GM12878 (cell line): ENCODE measurements around the gene IFNG-AS1. TPM values are rescaled to one million over a fixed set of nuclear protein-coding genes. Genes with fewer than 3 reads are reported as not detected.

Source experiments
- ATAC-seq: fragments of 200-7000 bp; cut with Tn5 transposase; 3 replicates; pipeline ENCODE4 v1.9.1; 2020; ENCODE audit warnings: mild to moderate bottlenecking, moderate library complexity
- BruUV-seq: library from RNA; stranded (reverse); fragments of 400-500 nt; replicated peaks from 2 replicates; lab custom pipeline; 2021; lab: Mats Ljungman, UMichigan
- CTCF ChIA-PET: fragments of 300-600 bp; sonication (Branson Sonifier 250); formaldehyde crosslinking; extraction: SDS; loops from one replicate; lab custom pipeline; 2021; ENCODE audit warnings: inconsistent platforms; lab: Yijun Ruan, JAX
- POLR2A ChIA-PET: fragments of 350-600 bp; formaldehyde crosslinking; extraction: SDS; loops from one replicate; lab custom pipeline; 2021; ENCODE audit warnings: inconsistent platforms; lab: Charles Lee
- RAD21 ChIA-PET: fragments of 300-600 bp; sonication (Branson Sonifier 250); formaldehyde crosslinking; loops from one replicate; lab custom pipeline; 2023; ENCODE audit warnings: antibody characterized with exemption; ENCODE audit not compliant: unreplicated experiment; lab: Charles Lee
- SMC1A ChIA-PET: fragments of 300-600 bp; sonication (Branson Sonifier 250); formaldehyde crosslinking; loops from one replicate; lab custom pipeline; 2023; ENCODE audit not compliant: unreplicated experiment, uncharacterized antibody; lab: Charles Lee
- DNase-seq: peaks from one replicate; pipeline ENCODE4 v3.0.0-alpha.2; 2011; ENCODE audit warnings: low read depth, low spot score
- FAIRE-seq: peaks from 3 replicates; lab custom pipeline; 2011; peaks lifted over from hg19 to GRCh38; lab: Jason Lieb, UNC
- H2AFZ ChIP-seq: 2 replicates; pipeline ENCODE4 v1.6.0; 2011; ENCODE audit warnings: low read depth, low read length, control low read depth; ENCODE audit not compliant: control insufficient read depth
- H3K27ac ChIP-seq: 2 replicates; pipeline ENCODE4 v1.5.1; 2011; ENCODE audit warnings: control low read depth; ENCODE audit not compliant: control insufficient read depth, insufficient read depth
- H3K27me3 ChIP-seq, 2 experiments: replicated peaks in 1 of 2; 2 replicates each; pipeline versions ENCODE4 v1.6.0 to v1.6.1; 2011; ENCODE audit warnings: low read length in 1 of 2; ENCODE audit not compliant: control insufficient read depth in 2 of 2, insufficient read depth in 2 of 2
- H3K36me3 ChIP-seq, 2 experiments: 2 replicates each; pipeline ENCODE4 v1.5.1; 2011; ENCODE audit warnings: low read length in 1 of 2; ENCODE audit not compliant: control insufficient read depth in 2 of 2, insufficient read depth in 2 of 2
- H3K4me1 ChIP-seq: 2 replicates; pipeline ENCODE4 v1.6.1; 2011; ENCODE audit warnings: mild to moderate bottlenecking, low read length, moderate library complexity, mixed read lengths; ENCODE audit not compliant: control insufficient read depth, insufficient read depth
- H3K4me2 ChIP-seq: 2 replicates; pipeline ENCODE4 v1.6.0; 2011; ENCODE audit warnings: control low read depth; ENCODE audit not compliant: control insufficient read depth, insufficient read depth
- H3K4me3 ChIP-seq: fragments of 200-600 bp; sonication (generic); 2 replicates; pipeline ENCODE4 v1.5.1; 2016
- H3K79me2 ChIP-seq: 2 replicates; pipeline ENCODE4 v1.6.0; 2011; ENCODE audit warnings: low read length; ENCODE audit not compliant: control insufficient read depth, insufficient read depth
- H3K9ac ChIP-seq: 2 replicates; pipeline ENCODE4 v1.8.0; 2011; ENCODE audit warnings: low read length, control low read depth, mixed read lengths; ENCODE audit not compliant: control insufficient read depth, insufficient read depth
- H3K9me3 ChIP-seq: replicated peaks from 3 replicates; pipeline ENCODE4 v1.5.1; 2011; ENCODE audit warnings: mild to moderate bottlenecking, low read length; ENCODE audit not compliant: control insufficient read depth, insufficient read depth
- H4K20me1 ChIP-seq: 2 replicates; pipeline ENCODE4 v1.6.0; 2011; ENCODE audit not compliant: control insufficient read depth, insufficient read depth
- BCL11A ChIP-seq: IDR thresholded peaks from 2 replicates; pipeline ENCODE4 v1.6.1; 2011; ENCODE audit warnings: low read depth, low read length
- CREB1 ChIP-seq: IDR thresholded peaks from 2 replicates; pipeline ENCODE4 v1.6.1; 2012; ENCODE audit warnings: low read depth, mild to moderate bottlenecking, inconsistent platforms
- EGR1 ChIP-seq, 2 experiments: IDR thresholded peaks; 1 replicate in 1 of 2; 2 replicates in 1 of 2; pipeline ENCODE4 v1.6.1; 2011 to 2012; ENCODE audit warnings: low read depth in 2 of 2, low read length in 2 of 2, borderline replicate concordance in 1 of 2, mild to moderate bottlenecking in 1 of 2, moderate library complexity in 1 of 2
- IRF4 ChIP-seq: IDR thresholded peaks from 2 replicates; pipeline ENCODE4 v1.6.1; 2011; ENCODE audit warnings: low read depth, low read length
- LARP7 ChIP-seq: fragments of 450-650 bp; IDR thresholded peaks from 2 replicates; pipeline ENCODE4 v1.6.1; 2017; ENCODE audit warnings: mild to moderate bottlenecking
- SREBF2 ChIP-seq: IDR thresholded peaks from 2 replicates; pipeline ENCODE4 v1.6.1; 2012; ENCODE audit warnings: mild to moderate bottlenecking, low read length
- SRF ChIP-seq, 2 experiments: IDR thresholded peaks; 2 replicates each; pipeline ENCODE4 v1.6.1; 2011; ENCODE audit warnings: low read depth in 2 of 2, low read length in 2 of 2, mild to moderate bottlenecking in 1 of 2, moderate library complexity in 1 of 2
- ZNF24 ChIP-seq: fragments of 450-650 bp; IDR thresholded peaks from 2 replicates; pipeline ENCODE4 v1.6.1; 2017; ENCODE audit warnings: antibody characterized with exemption, mild to moderate bottlenecking
- WGBS: methylation state at CpG from one replicate; pipeline ENCODE4 v1.1.6; 2016; ENCODE audit warnings: low lambda C conversion rate; ENCODE audit not compliant: insufficient replicate concordance, insufficient coverage; ENCODE audit errors: missing lambda C conversion rate; 5-methylcytosine and 5-hydroxymethylcytosine counted together
- in situ Hi-C: fragments of 300-500 bp; cut with MboI; formaldehyde crosslinking; loops from 9 replicates; pipeline ENCODE4 v1.14.3; 2018; ENCODE audit warnings: mixed read lengths
- intact Hi-C: fragments of 100-400 bp; cut with micrococcal nuclease; formaldehyde crosslinking; loops from one replicate; pipeline ENCODE4 v1.14.2; 2022; ENCODE audit not compliant: unreplicated experiment
- polyA plus RNA-seq, 11 experiments: library from polyadenylated mRNA; depleted of rRNA in 4 of 11; unstranded in 6 of 11; stranded (reverse) in 5 of 11; fragments of >200 nt; fragmentation: Nextera tagmentation in 4 of 11; fragmentation: Illumina TruSeq in 1 of 11; extraction: Ambion mirVana in 4 of 11; extraction: Trizol in 1 of 11; gene quantifications; 1 replicate in 1 of 11; 2 replicates in 10 of 11; pipeline versions ENCODE4 v1.2.1 to v1.2.3, GENCODE V29; 2011 to 2016; ENCODE audit warnings: inconsistent platforms in 2 of 11, missing spikeins in 2 of 11, low read depth in 1 of 11
- total RNA-seq, 4 experiments: library from RNA; depleted of rRNA in 3 of 4; stranded (reverse); fragments of >200 nt in 3 of 4; fragmentation: Illumina TruSeq in 1 of 4; extraction: Trizol in 1 of 4; gene quantifications; 2 replicates each; pipeline versions ENCODE4 v1.2.1 to v1.2.3, GENCODE V29; 2013 to 2021
- TF ChIP-seq, protein P1 (sequence below): fragments of 450-650 bp; IDR thresholded peaks from 2 replicates; pipeline ENCODE4 v1.6.1; 2016; ENCODE audit warnings: mild to moderate bottlenecking
- TF ChIP-seq, protein P2 (sequence below): fragments of 450-650 bp; IDR thresholded peaks from 2 replicates; pipeline ENCODE4 v1.6.1; 2016; ENCODE audit warnings: mild to moderate bottlenecking
- TF ChIP-seq, protein P3 (sequence below): fragments of 450-650 bp; formaldehyde crosslinking; IDR thresholded peaks from 2 replicates; pipeline ENCODE4 v1.4.0; 2022; ENCODE audit warnings: mild to moderate bottlenecking, moderate library complexity

IFNG-AS1 gene
- total and polyA plus RNA-seq, 10 of the 15 experiments (the other 5 are each of a cell fraction or from before 2014, with no cell fraction given), result 0.40 to 1.9 (median 1.3) TPM

DNA sequence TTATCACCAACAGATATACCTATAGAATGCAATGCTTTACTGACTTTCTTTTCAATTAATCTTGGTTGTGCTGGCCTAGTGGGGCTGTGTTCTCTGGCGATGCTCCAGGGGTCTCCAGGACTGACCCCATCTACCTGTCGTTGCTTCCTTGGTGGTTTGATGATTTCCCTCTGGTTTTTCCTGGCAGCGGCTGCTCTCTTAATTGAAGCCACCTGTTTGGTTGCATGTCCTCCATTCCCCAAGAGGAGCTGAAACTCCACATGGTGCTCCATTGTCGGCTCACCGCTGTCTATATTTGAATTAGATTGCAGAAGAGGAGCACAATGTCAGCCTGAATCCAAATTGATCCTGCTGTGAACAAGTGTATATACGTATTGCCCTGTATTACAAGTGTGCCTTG, 7.1 kb upstream of the IFNG-AS1 start:
- SMC1A ChIA-PET, result interaction anchor here (0.6 to 4.1 kb wide), 9 partner anchors 9 to 277 kb away, joined by 3 to 23 read pairs (median 6); partner anchors contain the start of gene IFNG-AS1
- Histone ChIP-seq H3K4me1 (no peaks in the 10 kb centered on the region), H3K79me2 (no peaks in the 10 kb centered on the region), H3K4me3 (no peak overlapping the region), H3K27ac (no peak overlapping the region), H3K27me3 (no peaks in the 10 kb centered on the region), H4K20me1 (no peaks in the 10 kb centered on the region), H2AFZ (no peak overlapping the region), H3K9me3 (no peaks in the 10 kb centered on the region; the same call in 1 of the 3 replicates), H3K9ac (no peak overlapping the region), H3K4me2 (no peak overlapping the region), H3K36me3 (no peaks in the 10 kb centered on the region)
- CTCF ChIA-PET, result interaction anchor here (0.6 to 2.4 kb wide), 4 partner anchors 16 to 92 kb away, joined by 3 to 10 read pairs (median 4); no protein-coding TSS in a partner anchor
- DNase-seq (no peak), ATAC-seq (no peak), FAIRE-seq (no peak)
- 89% methylated on average over 6 of the region's 6 CpGs for whole genome bisulfite sequencing
- TF ChIP-seq ZNF24 (no peak), IRF4 (no peak), BCL11A (no peak), LARP7 (no peak)
- TF ChIP-seq, protein P1, sequence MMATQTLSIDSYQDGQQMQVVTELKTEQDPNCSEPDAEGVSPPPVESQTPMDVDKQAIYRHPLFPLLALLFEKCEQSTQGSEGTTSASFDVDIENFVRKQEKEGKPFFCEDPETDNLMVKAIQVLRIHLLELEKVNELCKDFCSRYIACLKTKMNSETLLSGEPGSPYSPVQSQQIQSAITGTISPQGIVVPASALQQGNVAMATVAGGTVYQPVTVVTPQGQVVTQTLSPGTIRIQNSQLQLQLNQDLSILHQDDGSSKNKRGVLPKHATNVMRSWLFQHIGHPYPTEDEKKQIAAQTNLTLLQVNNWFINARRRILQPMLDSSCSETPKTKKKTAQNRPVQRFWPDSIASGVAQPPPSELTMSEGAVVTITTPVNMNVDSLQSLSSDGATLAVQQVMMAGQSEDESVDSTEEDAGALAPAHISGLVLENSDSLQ, result no peak
- no TSS peak for BruUV-seq
- RAD21 ChIA-PET, result interaction anchor here (0.8 to 2.8 kb wide), 6 partner anchors 9 to 59 kb away, joined by 3 to 7 read pairs (median 4); no protein-coding TSS in a partner anchor
- intact Hi-C loops (no loop called here), in situ Hi-C loops (no loop called here)
- POLR2A ChIA-PET, result interaction anchor here (0.9 to 1.5 kb wide), 3 partner anchors 9 to 30 kb away, joined by 3 to 7 read pairs (median 3); no protein-coding TSS in a partner anchor

DNA sequence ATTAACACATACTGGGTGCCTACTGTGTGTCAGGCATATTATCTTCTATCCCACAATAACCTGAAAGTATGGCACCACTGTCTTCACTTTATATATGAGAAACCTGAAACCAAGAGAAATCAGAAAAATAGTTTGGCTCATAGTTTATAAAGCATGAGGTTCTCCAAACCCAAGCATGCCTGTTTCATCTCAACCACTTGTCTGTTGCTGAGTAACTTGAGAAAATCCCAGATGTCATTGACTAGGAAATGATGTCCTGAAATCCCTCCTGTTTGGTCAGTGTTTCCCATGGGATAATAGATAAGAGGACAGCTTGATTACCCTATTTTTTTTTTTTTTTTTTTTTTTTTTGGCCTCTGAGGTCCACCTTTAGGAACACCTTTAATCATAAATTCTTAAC, 2.6 kb upstream of the IFNG-AS1 start:
- ChIA-PET POLR2A (interaction anchor here (0.6 kb wide), 1 partner anchor 44 kb away, joined by 4 read pairs; no protein-coding TSS in a partner anchor), SMC1A (interaction anchor here (0.6 to 2.0 kb wide), 4 partner anchors 18 to 50 kb away, joined by 3 to 4 read pairs (median 3); no protein-coding TSS in a partner anchor), CTCF (interaction anchor here (1.6 kb wide), 1 partner anchor 14 kb away, joined by 4 read pairs; no protein-coding TSS in a partner anchor), RAD21 (no interaction called here)
- intact Hi-C loops (no loop called here), in situ Hi-C loops (no loop called here)
- H2AFZ ChIP-seq, result no peak overlapping the region
- no peak overlapping the region for H3K4me3 ChIP-seq
- peaks cover 31% of the 10 kb centered on the region for H3K4me1 ChIP-seq
- DNase-seq (no peak), FAIRE-seq (no peak), ATAC-seq (no peak)
- no peak overlapping the region for H3K27ac ChIP-seq
- no TSS peak for BruUV-seq
- no peaks in the 10 kb centered on the region for H3K79me2 ChIP-seq
- H3K4me2 ChIP-seq, result no peak overlapping the region
- no peaks in the 10 kb centered on the region for H3K27me3 ChIP-seq
- TF ChIP-seq SREBF2 (no peak), EGR1 (IDR thresholded peaks at IDR 0.05; ENCODE audit: borderline replicate concordance in 1 of 2, low read depth in 2 of 2, low read length in 2 of 2) (no peak), SRF (IDR thresholded peaks at IDR 0.05; ENCODE audit: low read depth in 2 of 2, low read length in 2 of 2) (no peak), CREB1 (no peak)
- TF ChIP-seq, protein P2, sequence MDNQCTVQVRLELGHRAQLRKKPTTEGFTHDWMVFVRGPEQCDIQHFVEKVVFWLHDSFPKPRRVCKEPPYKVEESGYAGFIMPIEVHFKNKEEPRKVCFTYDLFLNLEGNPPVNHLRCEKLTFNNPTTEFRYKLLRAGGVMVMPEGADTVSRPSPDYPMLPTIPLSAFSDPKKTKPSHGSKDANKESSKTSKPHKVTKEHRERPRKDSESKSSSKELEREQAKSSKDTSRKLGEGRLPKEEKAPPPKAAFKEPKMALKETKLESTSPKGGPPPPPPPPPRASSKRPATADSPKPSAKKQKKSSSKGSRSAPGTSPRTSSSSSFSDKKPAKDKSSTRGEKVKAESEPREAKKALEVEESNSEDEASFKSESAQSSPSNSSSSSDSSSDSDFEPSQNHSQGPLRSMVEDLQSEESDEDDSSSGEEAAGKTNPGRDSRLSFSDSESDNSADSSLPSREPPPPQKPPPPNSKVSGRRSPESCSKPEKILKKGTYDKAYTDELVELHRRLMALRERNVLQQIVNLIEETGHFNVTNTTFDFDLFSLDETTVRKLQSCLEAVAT, result no peak
- TF ChIP-seq, protein P3, sequence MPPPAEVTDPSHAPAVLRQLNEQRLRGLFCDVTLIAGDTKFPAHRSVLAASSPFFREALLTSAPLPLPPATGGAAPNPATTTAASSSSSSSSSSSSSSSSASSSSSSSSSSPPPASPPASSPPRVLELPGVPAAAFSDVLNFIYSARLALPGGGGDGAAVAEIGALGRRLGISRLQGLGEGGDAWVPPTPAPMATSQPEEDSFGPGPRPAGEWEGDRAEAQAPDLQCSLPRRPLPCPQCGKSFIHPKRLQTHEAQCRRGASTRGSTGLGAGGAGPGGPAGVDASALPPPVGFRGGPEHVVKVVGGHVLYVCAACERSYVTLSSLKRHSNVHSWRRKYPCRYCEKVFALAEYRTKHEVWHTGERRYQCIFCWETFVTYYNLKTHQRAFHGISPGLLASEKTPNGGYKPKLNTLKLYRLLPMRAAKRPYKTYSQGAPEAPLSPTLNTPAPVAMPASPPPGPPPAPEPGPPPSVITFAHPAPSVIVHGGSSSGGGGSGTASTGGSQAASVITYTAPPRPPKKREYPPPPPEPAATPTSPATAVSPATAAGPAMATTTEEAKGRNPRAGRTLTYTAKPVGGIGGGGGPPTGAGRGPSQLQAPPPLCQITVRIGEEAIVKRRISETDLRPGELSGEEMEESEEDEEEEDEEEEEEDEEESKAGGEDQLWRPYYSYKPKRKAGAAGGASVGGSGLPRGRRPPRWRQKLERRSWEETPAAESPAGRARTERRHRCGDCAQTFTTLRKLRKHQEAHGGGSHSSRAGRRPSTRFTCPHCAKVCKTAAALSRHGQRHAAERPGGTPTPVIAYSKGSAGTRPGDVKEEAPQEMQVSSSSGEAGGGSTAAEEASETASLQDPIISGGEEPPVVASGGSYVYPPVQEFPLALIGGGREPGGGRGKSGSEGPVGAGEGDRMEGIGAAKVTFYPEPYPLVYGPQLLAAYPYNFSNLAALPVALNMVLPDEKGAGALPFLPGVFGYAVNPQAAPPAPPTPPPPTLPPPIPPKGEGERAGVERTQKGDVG (CRISPR knock-in tag), result no peak
- H4K20me1 ChIP-seq, result no peaks in the 10 kb centered on the region
- no peaks in the 10 kb centered on the region for H3K36me3 ChIP-seq
- H3K9me3 ChIP-seq, result peaks cover 2% of the 10 kb centered on the region; the same call in 1 of the 3 replicates
- no peak overlapping the region for H3K9ac ChIP-seq
